SK-N-SH (cell line): ENCODE data around the gene TCEA2. TPM values are rescaled to one million over a fixed set of nuclear protein-coding genes. Genes with fewer than 3 reads are reported as not detected.

Source experiments
- CTCF ChIA-PET: fragments of 300-600, 350-600 bp; formaldehyde crosslinking; extraction: SDS; loops from one replicate; lab custom pipeline; 2021; lab: Yijun Ruan, JAX
- POLR2A ChIA-PET: fragments of 350-600 bp; sonication (Branson Sonifier 250); formaldehyde crosslinking; extraction: SDS; loops from one replicate; lab custom pipeline; 2020; ENCODE audit warnings: antibody characterized with exemption, inconsistent platforms; lab: Yijun Ruan, JAX
- DNase-seq: peaks from one replicate; pipeline ENCODE4 v3.0.0; 2012
- H2AFZ ChIP-seq: fragments of 200-600 bp; sonication (generic); 2 replicates; pipeline ENCODE4 v1.8.1; 2016; ENCODE audit warnings: antibody characterized with exemption, mild to moderate bottlenecking, low read depth
- H3F3A ChIP-seq: fragments of 200-600 bp; sonication (generic); replicated peaks from 2 replicates; pipeline ENCODE3; 2016; ENCODE audit warnings: antibody characterized with exemption, mild to moderate bottlenecking; ENCODE audit not compliant: insufficient read depth
- H3K27ac ChIP-seq, 2 experiments: fragments of 200-500 bp in 1 of 2; fragments of 200-600 bp in 1 of 2; sonication (Bioruptor generic) in 1 of 2; sonication (generic), shearing (Covaris generic) in 1 of 2; 2 replicates each; pipeline versions ENCODE4 v1.5.1 to v1.6.1; 2014 to 2016; ENCODE audit warnings: low read depth in 2 of 2, inconsistent platforms in 1 of 2, low read length in 1 of 2, mild to moderate bottlenecking in 1 of 2, mixed read lengths in 1 of 2
- H3K27me3 ChIP-seq: fragments of 200-600 bp; sonication (generic), shearing (Covaris generic); 2 replicates; pipeline ENCODE4 v1.6.1; 2016; ENCODE audit warnings: mixed run types; ENCODE audit not compliant: insufficient read depth
- H3K36me3 ChIP-seq, 2 experiments: fragments of 200-500 bp in 1 of 2; fragments of 200-600 bp in 1 of 2; sonication (Bioruptor generic) in 1 of 2; sonication (generic) in 1 of 2; replicated peaks in 1 of 2; 2 replicates each; pipeline versions ENCODE3 to v1.5.1; 2014 to 2016; ENCODE audit warnings: low read length in 1 of 2, mild to moderate bottlenecking in 1 of 2; ENCODE audit not compliant: insufficient read depth in 2 of 2, control insufficient read depth in 1 of 2
- H3K4me1 ChIP-seq, 2 experiments: fragments of 200-500 bp in 1 of 2; fragments of 200-600 bp in 1 of 2; sonication (Bioruptor generic) in 1 of 2; sonication (generic), shearing (Covaris generic) in 1 of 2; 2 replicates each; pipeline versions ENCODE4 v1.5.1 to v1.6.1; 2014 to 2016; ENCODE audit warnings: low read depth in 1 of 2, low read length in 1 of 2, mixed run types in 1 of 2; ENCODE audit not compliant: insufficient read depth in 2 of 2, control insufficient read depth in 1 of 2
- H3K4me2 ChIP-seq: fragments of 200-600 bp; sonication (generic), shearing (Covaris generic); 2 replicates; pipeline ENCODE4 v1.6.1; 2017; ENCODE audit warnings: mixed run types
- H3K4me3 ChIP-seq, 2 experiments: fragments of 200-500 bp in 1 of 2; fragments of 200-600 bp in 1 of 2; sonication (Bioruptor generic) in 1 of 2; sonication (generic), shearing (Covaris generic) in 1 of 2; 2 replicates each; pipeline versions ENCODE4 v1.5.1 to v1.8.1; 2014 to 2016; ENCODE audit warnings: low read depth in 2 of 2, inconsistent platforms in 1 of 2, low read length in 1 of 2, mild to moderate bottlenecking in 1 of 2, mixed read lengths in 1 of 2, moderate library complexity in 1 of 2
- H3K79me2 ChIP-seq: fragments of 200-600 bp; sonication (generic); 2 replicates; pipeline ENCODE4 v1.8.1; 2017; ENCODE audit warnings: mild to moderate bottlenecking; ENCODE audit not compliant: insufficient read depth
- H3K9ac ChIP-seq: fragments of 200-600 bp; sonication (generic); 2 replicates; pipeline ENCODE4 v1.6.1; 2017; ENCODE audit warnings: mixed run types
- H3K9me2 ChIP-seq: fragments of 200-600 bp; sonication (generic); 2 replicates; pipeline ENCODE4 v1.6.1; 2017; ENCODE audit warnings: mixed run types
- H3K9me3 ChIP-seq: fragments of 200-600 bp; sonication (generic); 2 replicates; pipeline ENCODE4 v1.6.1; 2017; ENCODE audit warnings: mixed run types, mild to moderate bottlenecking, moderate library complexity
- H4K20me1 ChIP-seq: fragments of 200-600 bp; sonication (generic); 2 replicates; pipeline ENCODE4 v1.6.1; 2017; ENCODE audit warnings: mild to moderate bottlenecking, mixed run types; ENCODE audit not compliant: insufficient read depth
- GATA2 ChIP-seq: sonication (generic); formaldehyde crosslinking; IDR thresholded peaks from 2 replicates; pipeline ENCODE4 v1.5.0; 2020; ENCODE audit warnings: mild to moderate bottlenecking, missing genetic modification reagents
- MEF2A ChIP-seq: IDR thresholded peaks from 2 replicates; pipeline ENCODE4 v1.4.0; 2012; ENCODE audit warnings: low read depth, borderline replicate concordance
- MXI1 ChIP-seq: IDR thresholded peaks from 2 replicates; pipeline ENCODE4 v1.6.1; 2012; ENCODE audit warnings: mild to moderate bottlenecking, low read depth, low read length, improper control_type of control experiment
- RAD21 ChIP-seq: IDR thresholded peaks from 2 replicates; pipeline ENCODE4 v1.6.1; 2012; ENCODE audit warnings: mild to moderate bottlenecking, low read length
- SIN3A ChIP-seq: IDR thresholded peaks from 2 replicates; pipeline ENCODE4 v1.6.1; 2012; ENCODE audit warnings: low read depth, mild to moderate bottlenecking, low read length, moderate library complexity, borderline replicate concordance
- SMC3 ChIP-seq: IDR thresholded peaks from 2 replicates; pipeline ENCODE4 v1.6.1; 2012; ENCODE audit warnings: low read depth, low read length, improper control_type of control experiment
- TEAD4 ChIP-seq: IDR thresholded peaks from 2 replicates; pipeline ENCODE4 v1.4.0; 2012; ENCODE audit warnings: mild to moderate bottlenecking, borderline replicate concordance; ENCODE audit not compliant: insufficient read depth
- YY1 ChIP-seq: IDR thresholded peaks from 2 replicates; pipeline ENCODE4 v1.4.0; 2012; ENCODE audit warnings: low read depth, mild to moderate bottlenecking
- WGBS: methylation state at CpG from one replicate; pipeline ENCODE4 v1.1.6; 2017; ENCODE audit warnings: low lambda C conversion rate; 5-methylcytosine and 5-hydroxymethylcytosine counted together
- polyA plus RNA-seq, 3 experiments: library from polyadenylated mRNA; depleted of rRNA; stranded (reverse); fragments of >200 nt; gene quantifications; 2 replicates each; pipeline ENCODE4 v1.2.3, GENCODE V29; 2012
- TF ChIP-seq, protein P1 (sequence below): fragments of 200-600 bp; sonication (generic); IDR thresholded peaks from 2 replicates; pipeline ENCODE4 v1.6.1; 2017; ENCODE audit warnings: antibody characterized with exemption, mild to moderate bottlenecking, moderate library complexity
- TF ChIP-seq, protein P2 (sequence below): fragments of 150-350 bp; IDR thresholded peaks from 2 replicates; pipeline ENCODE4 v1.6.1; 2016; ENCODE audit warnings: mild to moderate bottlenecking, low read depth, low read length
- TF ChIP-seq, protein P3 (sequence below): fragments of 150-350 bp; IDR thresholded peaks from 2 replicates; pipeline ENCODE4 v1.6.1; 2017; ENCODE audit warnings: antibody characterized with exemption, low read length, low read depth, borderline replicate concordance

TCEA2 gene
- polyA plus RNA-seq, 1 of the 3 experiments (the other 2 are of a cell fraction), result 98.9 TPM

DNA sequence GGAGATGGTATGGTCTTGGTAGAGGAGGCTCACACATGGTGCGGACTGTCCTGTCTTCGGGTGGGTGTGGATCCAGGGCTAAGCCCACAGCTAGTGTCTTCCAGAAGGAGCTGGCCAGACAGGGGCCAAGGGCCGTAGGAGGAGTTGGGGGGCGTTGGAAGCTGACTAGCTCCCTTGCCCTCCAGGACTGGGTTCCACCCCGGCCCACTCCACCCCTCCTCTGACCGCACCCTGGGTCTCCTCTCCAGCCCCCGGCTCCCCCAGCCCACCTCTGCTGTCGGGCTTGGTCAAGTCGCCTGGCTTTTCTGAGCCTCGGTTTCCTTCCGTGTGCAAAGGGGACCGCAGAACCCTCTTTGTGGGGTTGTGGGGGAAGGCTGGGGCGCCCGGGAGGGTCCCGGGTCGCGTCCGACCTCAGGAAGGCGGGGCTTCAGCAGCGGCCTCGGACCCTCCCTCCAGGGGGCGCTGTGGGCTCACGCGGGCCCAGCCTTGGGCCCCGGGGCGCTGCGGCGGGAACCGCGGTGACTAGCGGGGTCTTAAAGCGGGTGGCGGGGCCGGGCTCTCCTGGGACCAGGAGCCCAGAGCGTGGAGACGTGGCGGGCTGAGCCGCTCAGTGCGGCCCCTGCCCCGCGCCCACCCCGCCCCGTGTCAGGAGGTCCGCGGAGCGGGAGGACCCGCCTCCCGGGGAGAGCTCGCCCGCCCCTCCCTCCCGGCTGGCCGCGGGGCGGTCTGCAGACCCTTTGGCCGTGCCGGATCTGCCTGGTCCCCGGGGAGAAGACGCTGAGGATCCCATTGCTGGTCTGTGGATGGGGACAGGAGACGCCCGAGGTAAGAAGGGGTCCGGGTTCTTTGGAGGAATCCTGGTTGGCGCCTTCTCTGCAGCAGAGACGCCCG lies 39.0 kb downstream of the TCEA2 start:
- no peak overlapping the region for H2AFZ ChIP-seq
- peak overlapping the region; percentile 37 for H3K4me2 ChIP-seq
- no peaks in the 10 kb centered on the region; the same call in 1 of the 2 replicates for H3K27me3 ChIP-seq
- H3K9me2 ChIP-seq, result no peaks in the 10 kb centered on the region
- H3F3A ChIP-seq, result no peaks in the 10 kb centered on the region
- ChIA-PET CTCF (interaction anchor here (0.5 to 2.6 kb wide), 26 partner anchors 8 to 166 kb away, joined by 3 to 32 read pairs (median 4); partner anchors contain the start of genes LKAAEAR1, OPRL1, PCMTD2 and PRPF6), POLR2A (no interaction called here)
- H3K27ac ChIP-seq, result no peak overlapping the region
- H3K36me3 ChIP-seq, result no peaks in the 10 kb centered on the region
- peaks cover 0 to 2% of the 10 kb centered on the region in 2 experiments; a peak in 1 of 4 replicates for H3K4me1 ChIP-seq
- no peak overlapping the region for H3K9ac ChIP-seq
- peak overlapping the region; percentile 27 to 46 for H3K4me3 ChIP-seq
- TF ChIP-seq SMC3 (peak; percentile 28; the same call in 1 of the 2 replicates), GATA2 (CRISPR knock-in tag) (no peak), RAD21 (peak; percentile 51), MEF2A (no peak)
- TF ChIP-seq, protein P1, sequence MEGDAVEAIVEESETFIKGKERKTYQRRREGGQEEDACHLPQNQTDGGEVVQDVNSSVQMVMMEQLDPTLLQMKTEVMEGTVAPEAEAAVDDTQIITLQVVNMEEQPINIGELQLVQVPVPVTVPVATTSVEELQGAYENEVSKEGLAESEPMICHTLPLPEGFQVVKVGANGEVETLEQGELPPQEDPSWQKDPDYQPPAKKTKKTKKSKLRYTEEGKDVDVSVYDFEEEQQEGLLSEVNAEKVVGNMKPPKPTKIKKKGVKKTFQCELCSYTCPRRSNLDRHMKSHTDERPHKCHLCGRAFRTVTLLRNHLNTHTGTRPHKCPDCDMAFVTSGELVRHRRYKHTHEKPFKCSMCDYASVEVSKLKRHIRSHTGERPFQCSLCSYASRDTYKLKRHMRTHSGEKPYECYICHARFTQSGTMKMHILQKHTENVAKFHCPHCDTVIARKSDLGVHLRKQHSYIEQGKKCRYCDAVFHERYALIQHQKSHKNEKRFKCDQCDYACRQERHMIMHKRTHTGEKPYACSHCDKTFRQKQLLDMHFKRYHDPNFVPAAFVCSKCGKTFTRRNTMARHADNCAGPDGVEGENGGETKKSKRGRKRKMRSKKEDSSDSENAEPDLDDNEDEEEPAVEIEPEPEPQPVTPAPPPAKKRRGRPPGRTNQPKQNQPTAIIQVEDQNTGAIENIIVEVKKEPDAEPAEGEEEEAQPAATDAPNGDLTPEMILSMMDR, result peak; percentile 61
- 43% methylated on average over 5 of the region's 64 CpGs for WGBS
- H4K20me1 ChIP-seq, result no peaks in the 10 kb centered on the region
- no peaks in the 10 kb centered on the region for H3K9me3 ChIP-seq
- H3K79me2 ChIP-seq, result no peaks in the 10 kb centered on the region
- DNase-seq, result peak; percentile 94

DNA sequence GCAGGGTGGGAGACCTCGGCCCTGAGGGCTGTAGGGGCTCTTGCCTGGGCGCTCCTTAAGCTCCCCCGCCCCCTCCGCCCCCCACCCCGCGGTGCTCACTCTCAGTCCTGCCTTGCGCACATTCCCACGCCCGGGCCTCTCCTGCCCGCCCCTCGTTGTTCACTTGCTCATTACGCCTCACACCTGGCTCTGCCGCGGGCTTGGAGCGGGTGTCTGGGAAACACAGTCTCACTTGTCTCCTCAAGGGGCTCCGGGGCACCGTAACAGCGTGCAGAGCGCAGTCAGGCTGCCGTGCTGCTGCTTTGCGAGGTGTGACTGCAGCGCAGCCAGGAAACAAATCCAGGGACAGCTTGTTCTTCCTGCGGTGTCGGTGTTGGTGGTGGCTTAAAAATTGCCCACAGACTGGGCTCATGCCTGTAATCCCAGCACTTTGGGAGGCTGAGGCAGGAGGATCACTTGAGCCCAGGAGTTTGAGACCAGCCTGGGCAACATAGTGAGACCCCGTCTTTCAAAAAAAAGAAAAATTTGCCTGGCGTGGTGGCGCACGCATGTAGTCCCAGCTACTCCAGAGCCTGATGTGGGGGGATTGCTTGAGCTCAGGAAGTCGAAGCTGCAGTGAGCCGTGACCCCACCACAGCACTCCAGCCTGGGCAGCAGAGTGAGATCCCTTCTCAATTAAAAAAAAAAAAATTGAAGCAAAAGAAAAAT lies 39.8 kb downstream of the TCEA2 start:
- no peaks in the 10 kb centered on the region for H3K79me2 ChIP-seq
- H3K9me2 ChIP-seq, result no peaks in the 10 kb centered on the region
- no peak overlapping the region for H3K4me2 ChIP-seq
- H3K27ac ChIP-seq, result no peak overlapping the region
- TF ChIP-seq SIN3A, result no peak
- no peak for TF ChIP-seq YY1
- no peak for TF ChIP-seq TEAD4
- TF ChIP-seq, protein P2, sequence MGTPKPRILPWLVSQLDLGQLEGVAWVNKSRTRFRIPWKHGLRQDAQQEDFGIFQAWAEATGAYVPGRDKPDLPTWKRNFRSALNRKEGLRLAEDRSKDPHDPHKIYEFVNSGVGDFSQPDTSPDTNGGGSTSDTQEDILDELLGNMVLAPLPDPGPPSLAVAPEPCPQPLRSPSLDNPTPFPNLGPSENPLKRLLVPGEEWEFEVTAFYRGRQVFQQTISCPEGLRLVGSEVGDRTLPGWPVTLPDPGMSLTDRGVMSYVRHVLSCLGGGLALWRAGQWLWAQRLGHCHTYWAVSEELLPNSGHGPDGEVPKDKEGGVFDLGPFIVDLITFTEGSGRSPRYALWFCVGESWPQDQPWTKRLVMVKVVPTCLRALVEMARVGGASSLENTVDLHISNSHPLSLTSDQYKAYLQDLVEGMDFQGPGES, result no peak
- TF ChIP-seq MXI1, result no peak
- TF ChIP-seq, protein P3, sequence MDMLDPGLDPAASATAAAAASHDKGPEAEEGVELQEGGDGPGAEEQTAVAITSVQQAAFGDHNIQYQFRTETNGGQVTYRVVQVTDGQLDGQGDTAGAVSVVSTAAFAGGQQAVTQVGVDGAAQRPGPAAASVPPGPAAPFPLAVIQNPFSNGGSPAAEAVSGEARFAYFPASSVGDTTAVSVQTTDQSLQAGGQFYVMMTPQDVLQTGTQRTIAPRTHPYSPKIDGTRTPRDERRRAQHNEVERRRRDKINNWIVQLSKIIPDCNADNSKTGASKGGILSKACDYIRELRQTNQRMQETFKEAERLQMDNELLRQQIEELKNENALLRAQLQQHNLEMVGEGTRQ, result no peak
- no peak overlapping the region for H2AFZ ChIP-seq
- H4K20me1 ChIP-seq, result no peaks in the 10 kb centered on the region
- peaks cover 0 to 2% of the 10 kb centered on the region in 2 experiments; a peak in 1 of 4 replicates for H3K4me1 ChIP-seq
- H3K4me3 ChIP-seq, result peak overlapping the region in 1 of 2 experiments; percentile 27; a peak in 1 of 4 replicates
- H3F3A ChIP-seq, result no peaks in the 10 kb centered on the region
- DNase-seq, result no peak
- no peaks in the 10 kb centered on the region for H3K9me3 ChIP-seq
- H3K9ac ChIP-seq, result no peak overlapping the region
- H3K27me3 ChIP-seq, result no peaks in the 10 kb centered on the region; the same call in 1 of the 2 replicates
- H3K36me3 ChIP-seq, result no peaks in the 10 kb centered on the region
- WGBS, result 79% methylated on average over 22 of the region's 30 CpGs
- ChIA-PET POLR2A (no interaction called here), CTCF (interaction anchor here (0.5 to 2.6 kb wide), 14 partner anchors 9 to 165 kb away, joined by 3 to 32 read pairs (median 4); partner anchors contain the start of genes LKAAEAR1 and PRPF6)
